Gastrocnemius medialis (tissue), 4 donors: ENCODE data around the gene ADGRB3. TPM values are rescaled to one million over a fixed set of nuclear protein-coding genes. Genes with fewer than 3 reads are reported as not detected.
"Not testable (repeated sequence)": the region's sequence is repeated elsewhere in the genome, so short reads cannot be mapped to it uniquely, and the experiment has no call there.

Experiments
- ATAC-seq, 2 donors: fragments of 150-250 bp; one replicate each; pipeline ENCODE4 v1.9.1; 2016
- DNase-seq, 2 donors: peaks; one replicate each; pipeline ENCODE4 v3.0.0-alpha.2; 2019
- H3K27ac ChIP-seq, 4 donors: fragments of 200-600 bp; sonication (generic); 1 replicate in 1 of 4; 2 replicates in 3 of 4; pipeline ENCODE4 v1.5.1; 2016 to 2018; ENCODE audit warnings: mild to moderate bottlenecking in 2 of 4, moderate library complexity in 1 of 4
- H3K27me3 ChIP-seq, 3 donors: fragments of 200-600 bp; sonication (generic) in 2 of 3; 1 replicate in 1 of 3; 2 replicates in 2 of 3; pipeline versions ENCODE4 v1.5.1 to v1.6.0; 2016 to 2019; ENCODE audit warnings: mild to moderate bottlenecking in 1 of 3, moderate library complexity in 1 of 3
- H3K36me3 ChIP-seq, 2 donors: fragments of 200-600 bp; sonication (generic) in 1 of 2; one replicate each; pipeline ENCODE4 v1.5.1; 2017 to 2018
- H3K4me1 ChIP-seq, 2 donors: fragments of 200-600 bp; sonication (generic) in 1 of 2; one replicate each; pipeline ENCODE4 v1.5.1; 2016 to 2017; ENCODE audit warnings: mild to moderate bottlenecking in 2 of 2
- H3K4me3 ChIP-seq, 4 donors: fragments of 200-600 bp; sonication (generic) in 3 of 4; 1 replicate in 1 of 4; 2 replicates in 3 of 4; pipeline ENCODE4 v1.5.1; 2016 to 2019; ENCODE audit warnings: mild to moderate bottlenecking in 2 of 4
- H3K9me3 ChIP-seq, 3 donors: fragments of 200-600 bp; sonication (generic) in 2 of 3; 1 replicate in 1 of 3; 2 replicates in 2 of 3; pipeline ENCODE4 v1.5.1; 2016 to 2019
- CTCF ChIP-seq, 5 experiments: fragments of 450-650 bp in 3 of 5; fragments of 200-600 bp in 2 of 5; sonication (generic) in 2 of 5; IDR thresholded peaks in 4 of 5; conservative IDR thresholded peaks in 1 of 5; 1 replicate in 4 of 5; 2 replicates in 1 of 5; pipeline ENCODE4 v1.5.1; 2016 to 2019; ENCODE audit warnings: antibody characterized with exemption in 5 of 5, mild to moderate bottlenecking in 3 of 5, moderate library complexity in 3 of 5
- POLR2A ChIP-seq, 2 donors: fragments of 450-650 bp; IDR thresholded peaks; one replicate each; pipeline ENCODE4 v1.6.1; 2017; ENCODE audit warnings: antibody characterized with exemption in 2 of 2, mild to moderate bottlenecking in 2 of 2, moderate library complexity in 2 of 2
- in situ Hi-C, 4 donors: fragments of 200-750 bp; cut with MboI; loops; one replicate each; pipeline versions ENCODE4 v1.15.0 to v1.8.0; 2017; ENCODE audit warnings: low sequenced_read_pairs in 4 of 4
- intact Hi-C: fragments of 100-400 bp; cut with DNase I; formaldehyde crosslinking; loops from one replicate; pipeline ENCODE4 v1.15.1; 2023; ENCODE audit warnings: low total_unique reads
- total RNA-seq, 4 donors: library from RNA; depleted of rRNA; stranded (reverse); fragments of >200 nt; gene quantifications; one replicate each; pipeline versions ENCODE4 v1.1.0 to v1.2.3, GENCODE V29; 2016

ADGRB3 gene
- total RNA-seq, 4 donors from 2014 or later, result 0.56 to 0.58 (median 0.58) TPM; not detected in 1

GRCh38 chr6:69284176-69284730, 649.2 kb downstream of the ADGRB3 start:
- Histone ChIP-seq H3K4me1 (no peaks in the 10 kb centered on the region), H3K4me3 (no peak overlapping the region), H3K9me3 (no peaks in the 10 kb centered on the region), H3K27me3 (no peaks in the 10 kb centered on the region), H3K36me3 (no peaks in the 10 kb centered on the region), H3K27ac (no peak overlapping the region)
- ATAC-seq, result no peak
- DNase-seq, result no peak
- intact Hi-C loops, result no loop called here
- in situ Hi-C loops, result no loop called here
- TF ChIP-seq CTCF (IDR thresholded peaks at IDR 0.05 in 4 of 5, conservative IDR thresholded peaks at IDR 0.05 in 1 of 5) (no peak), POLR2A (IDR thresholded peaks at IDR 0.05) (no peak)

GRCh38 chr6:69285054-69285453, 650.0 kb downstream of the ADGRB3 start:
- intact Hi-C loops, result no loop called here
- H3K4me3 ChIP-seq, result no peak overlapping the region
- in situ Hi-C loops, result no loop called here
- H3K27me3 ChIP-seq, result no peaks in the 10 kb centered on the region
- H3K36me3 ChIP-seq, result no peaks in the 10 kb centered on the region
- DNase-seq (no peak), ATAC-seq (no peak)
- TF ChIP-seq CTCF (IDR thresholded peaks at IDR 0.05 in 4 of 5, conservative IDR thresholded peaks at IDR 0.05 in 1 of 5) (no peak), POLR2A (IDR thresholded peaks at IDR 0.05) (no peak)
- H3K27ac ChIP-seq, result no peak overlapping the region
- H3K4me1 ChIP-seq, result no peaks in the 10 kb centered on the region
- H3K9me3 ChIP-seq, result no peaks in the 10 kb centered on the region

GRCh38 chr6:69286331-69286730, 651.2 kb downstream of the ADGRB3 start:
- Histone ChIP-seq H3K27me3 (no peaks in the 10 kb centered on the region), H3K4me3 (no peak overlapping the region), H3K9me3 (no peaks in the 10 kb centered on the region), H3K27ac (no peak overlapping the region), H3K4me1 (no peaks in the 10 kb centered on the region), H3K36me3 (no peaks in the 10 kb centered on the region)
- ATAC-seq (no peak), DNase-seq (no peak)
- intact Hi-C loops, result no loop called here
- in situ Hi-C loops, result no loop called here
- TF ChIP-seq POLR2A (IDR thresholded peaks at IDR 0.05) (no peak), CTCF (IDR thresholded peaks at IDR 0.05 in 4 of 5, conservative IDR thresholded peaks at IDR 0.05 in 1 of 5) (no peak)

- H3K36me3 ChIP-seq, H3K4me3 ChIP-seq, intact Hi-C loops, H3K9me3 ChIP-seq, DNase-seq, in situ Hi-C loops, H3K27me3 ChIP-seq, H3K27ac ChIP-seq, ATAC-seq, H3K4me1 ChIP-seq: not testable (repeated sequence)
Measured at GRCh38 chr6:69288198-69288597, 653.1 kb downstream of the ADGRB3 start.

- Histone ChIP-seq H3K36me3 (no peaks in the 10 kb centered on the region), H3K4me1 (no peaks in the 10 kb centered on the region), H3K4me3 (no peak overlapping the region), H3K9me3 (no peaks in the 10 kb centered on the region), H3K27ac (no peak overlapping the region), H3K27me3 (no peaks in the 10 kb centered on the region)
- in situ Hi-C loops (no loop called here), intact Hi-C loops (no loop called here)
- TF ChIP-seq POLR2A (IDR thresholded peaks at IDR 0.05) (no peak), CTCF (IDR thresholded peaks at IDR 0.05 in 4 of 5, conservative IDR thresholded peaks at IDR 0.05 in 1 of 5) (no peak)
- ATAC-seq, result no peak
- no peak for DNase-seq
Measured at GRCh38 chr6:69289689-69290495, 654.8 kb downstream of the ADGRB3 start.
